ENCODE measurements around the gene HERC6. TPM values are rescaled to one million over a fixed set of nuclear protein-coding genes. Genes with fewer than 3 reads are reported as not detected.
"Not testable (repeated sequence)": the region's sequence is repeated elsewhere in the genome, so short reads cannot be mapped to it uniquely, and the experiment has no call there.

The HERC6 gene
- polyA plus RNA-seq, 1 donor from 2014 or later = 10.2 TPM

DNA sequence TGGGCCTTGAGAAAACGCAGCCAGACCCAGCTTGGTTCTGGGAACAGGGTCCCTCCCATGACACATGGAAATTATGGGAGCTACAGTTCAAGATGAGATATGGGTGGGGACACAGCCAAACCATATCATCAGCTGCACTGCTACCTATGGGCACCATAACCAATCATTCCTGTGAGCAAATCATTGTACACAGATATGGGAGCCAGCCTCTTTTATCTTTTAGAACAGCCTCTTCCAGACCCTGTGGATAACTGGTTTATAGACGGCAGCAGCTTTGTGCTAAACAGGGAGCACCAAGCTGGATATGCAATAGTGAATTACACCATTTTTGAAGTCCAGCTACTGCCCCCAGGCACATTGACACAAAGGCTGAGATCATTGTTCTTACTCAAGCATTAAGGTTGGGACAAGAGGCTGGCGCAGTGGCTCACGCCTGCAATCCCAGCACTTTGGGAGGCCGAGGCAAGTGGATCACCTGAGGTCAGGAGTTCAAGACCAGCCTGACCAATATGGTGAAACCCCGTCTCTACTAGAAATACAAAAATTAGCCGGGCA, 69.6 kb downstream of the HERC6 start:
- H3K9me3 Mint-ChIP-seq, H3K27ac Mint-ChIP-seq, H3K36me3 Mint-ChIP-seq, H3K4me3 Mint-ChIP-seq, H3K4me1 Mint-ChIP-seq, H3K27me3 Mint-ChIP-seq: not testable (repeated sequence)

DNA sequence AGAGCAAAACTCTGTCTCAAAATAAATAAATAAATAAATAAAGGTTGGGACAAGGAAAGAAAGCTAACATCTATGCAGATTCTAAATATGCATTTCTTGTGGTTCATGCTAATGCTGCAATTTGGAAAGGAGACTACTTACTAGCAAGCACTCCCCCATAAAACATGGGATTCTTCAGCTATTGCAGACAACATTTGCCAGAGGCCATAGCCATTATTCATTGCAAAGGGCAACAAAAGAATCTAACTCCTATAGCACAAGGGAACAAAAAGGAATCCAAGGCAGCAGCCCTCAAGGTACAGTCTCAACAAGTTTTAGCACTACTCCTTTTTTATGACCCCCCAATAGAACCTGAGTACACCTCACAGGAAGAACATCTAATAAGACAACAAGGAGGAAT, 70.2 kb downstream of the HERC6 start:
- Mint-ChIP-seq H3K27me3 (no peaks in the 10 kb centered on the region), H3K4me1 (peaks cover 3 to 4% (median 4%) of the 10 kb centered on the region in 3 donors), H3K4me3 (no peak overlapping the region), H3K9me3 (peaks cover 0 to 2% (median 0%) of the 10 kb centered on the region in 3 donors), H3K36me3 (no peaks in the 10 kb centered on the region), H3K27ac (no peak overlapping the region)

DNA sequence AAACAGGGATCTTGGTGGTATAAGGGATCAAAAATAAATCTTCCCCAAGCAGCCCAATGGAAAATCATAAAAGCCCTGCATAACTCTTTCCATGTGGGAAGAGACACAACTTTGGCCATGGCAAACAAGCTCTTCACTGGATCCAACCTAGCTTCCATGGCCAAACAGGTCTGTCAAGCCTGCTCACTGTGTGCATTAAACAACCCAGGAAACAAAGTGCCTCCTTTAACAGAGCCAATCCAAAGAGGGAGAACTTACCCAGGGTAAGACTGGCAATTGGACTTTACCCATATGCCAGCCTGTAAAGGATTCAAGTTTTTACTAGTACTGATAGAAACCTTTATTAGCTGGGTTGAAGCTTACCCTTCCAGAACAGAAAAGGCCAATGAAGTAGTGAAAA, 70.6 kb downstream of the HERC6 start:
- Mint-ChIP-seq H3K36me3 (no peaks in the 10 kb centered on the region), H3K9me3 (peaks cover 0 to 2% (median 0%) of the 10 kb centered on the region in 3 donors), H3K4me1 (peaks cover 3 to 4% (median 4%) of the 10 kb centered on the region in 3 donors), H3K4me3 (no peak overlapping the region), H3K27me3 (no peaks in the 10 kb centered on the region), H3K27ac (peak overlapping the region in 1 of 3 donors; percentile 16)

DNA sequence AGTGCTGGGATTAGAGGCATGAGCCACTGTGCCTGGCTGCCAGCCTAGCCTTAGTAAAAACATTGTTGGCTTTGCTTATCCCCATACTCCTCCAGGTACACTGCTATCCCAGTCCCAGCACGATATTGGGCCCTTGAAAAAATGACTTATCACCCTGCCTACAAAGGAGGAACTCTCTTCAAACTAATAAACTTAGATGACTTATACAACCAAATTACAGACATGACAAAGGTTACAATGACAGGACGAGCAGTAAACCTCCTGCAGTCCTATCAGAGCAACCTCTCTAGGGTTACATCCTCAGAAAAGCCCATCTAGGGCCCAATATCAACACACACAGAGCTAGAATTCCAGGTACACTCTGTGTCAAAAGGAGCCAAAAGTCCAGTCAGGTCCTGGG, 72.6 kb downstream of the HERC6 start:
- peaks cover 0 to 2% (median 0%) of the 10 kb centered on the region in 3 donors for H3K9me3 Mint-ChIP-seq
- H3K4me1 Mint-ChIP-seq = peaks cover 4 to 11% (median 10%) of the 10 kb centered on the region in 3 donors
- no peak overlapping the region for H3K4me3 Mint-ChIP-seq
- H3K27ac Mint-ChIP-seq = no peak overlapping the region
- peaks cover 1% of the 10 kb centered on the region for H3K36me3 Mint-ChIP-seq
- no peaks in the 10 kb centered on the region for H3K27me3 Mint-ChIP-seq

DNA sequence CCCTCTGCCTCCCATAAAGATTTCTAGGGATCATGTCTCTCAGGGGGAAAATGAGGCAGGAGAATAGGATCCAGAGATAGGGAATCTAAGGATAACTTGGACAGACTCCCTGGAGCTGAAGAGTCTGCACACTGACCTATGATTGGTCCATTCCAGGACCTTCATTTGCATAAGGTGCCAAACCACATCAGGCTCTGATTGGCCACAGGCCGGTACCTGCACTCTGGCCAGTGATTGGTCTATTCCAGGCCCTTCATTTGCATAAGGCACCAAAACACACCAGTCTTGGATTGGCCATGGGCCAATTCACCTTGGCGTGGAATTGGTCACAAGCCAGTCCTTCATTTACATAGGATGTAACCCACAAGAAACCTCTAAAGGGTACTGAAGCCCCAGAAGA, 74.3 kb downstream of the HERC6 start:
- peaks cover 3% of the 10 kb centered on the region for H3K36me3 Mint-ChIP-seq
- peaks cover 0 to 2% (median 0%) of the 10 kb centered on the region in 3 donors for H3K9me3 Mint-ChIP-seq
- H3K4me1 Mint-ChIP-seq = peaks cover 12 to 15% (median 13%) of the 10 kb centered on the region in 3 donors
- H3K27me3 Mint-ChIP-seq = peaks cover 1% of the 10 kb centered on the region
- H3K4me3 Mint-ChIP-seq = peak overlapping the region in 1 of 4 donors; percentile 18
- H3K27ac Mint-ChIP-seq = no peak overlapping the region

DNA sequence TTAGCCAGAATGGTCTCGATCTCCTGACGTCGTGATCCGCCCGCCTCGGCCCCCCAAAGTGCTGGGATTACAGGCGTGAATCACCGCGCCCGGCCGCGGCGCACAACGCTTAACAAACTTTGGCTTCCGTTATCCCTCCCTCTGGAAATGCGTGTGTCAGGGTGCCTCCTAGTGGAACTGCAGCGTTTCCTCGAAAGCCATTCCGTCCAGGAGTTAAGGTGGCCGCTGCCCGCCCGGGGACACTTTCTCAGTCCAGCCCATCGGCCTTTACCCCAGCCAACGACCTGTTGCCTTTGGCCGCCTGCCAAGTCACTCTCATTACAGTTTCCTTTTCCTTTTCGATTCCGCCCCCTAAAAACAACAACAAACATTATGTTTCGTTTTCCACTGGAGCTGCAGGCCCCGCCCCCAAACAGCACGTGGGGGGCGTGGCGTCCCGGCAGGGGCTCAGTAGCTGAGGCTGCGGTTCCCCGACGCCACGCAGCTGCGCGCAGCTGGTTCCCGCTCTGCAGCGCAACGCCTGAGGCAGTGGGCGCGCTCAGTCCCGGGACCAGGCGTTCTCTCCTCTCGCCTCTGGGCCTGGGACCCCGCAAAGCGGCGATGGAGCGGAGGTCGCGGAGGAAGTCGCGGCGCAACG, 78.1 kb downstream of the HERC6 start, which contains the start of gene HERC5:
Gene HERC5 (plus strand): TSS at position 450 of the 637 bp plus-strand sequence. CDS start 151 bp downstream, at position 601.
- H3K9me3 Mint-ChIP-seq = peaks cover 0 to 2% (median 0%) of the 10 kb centered on the region in 3 donors
- peaks cover 3% of the 10 kb centered on the region for H3K36me3 Mint-ChIP-seq
- peaks cover 15 to 21% (median 20%) of the 10 kb centered on the region in 3 donors for H3K4me1 Mint-ChIP-seq
- peak within 1 kb of the TSS; percentile 79 to 99 (median 96) for H3K27ac Mint-ChIP-seq
- H3K27me3 Mint-ChIP-seq = peaks cover 1% of the 10 kb centered on the region
- H3K4me3 Mint-ChIP-seq = peak within 1 kb of the TSS; percentile 90 to 100 (median 100)

DNA sequence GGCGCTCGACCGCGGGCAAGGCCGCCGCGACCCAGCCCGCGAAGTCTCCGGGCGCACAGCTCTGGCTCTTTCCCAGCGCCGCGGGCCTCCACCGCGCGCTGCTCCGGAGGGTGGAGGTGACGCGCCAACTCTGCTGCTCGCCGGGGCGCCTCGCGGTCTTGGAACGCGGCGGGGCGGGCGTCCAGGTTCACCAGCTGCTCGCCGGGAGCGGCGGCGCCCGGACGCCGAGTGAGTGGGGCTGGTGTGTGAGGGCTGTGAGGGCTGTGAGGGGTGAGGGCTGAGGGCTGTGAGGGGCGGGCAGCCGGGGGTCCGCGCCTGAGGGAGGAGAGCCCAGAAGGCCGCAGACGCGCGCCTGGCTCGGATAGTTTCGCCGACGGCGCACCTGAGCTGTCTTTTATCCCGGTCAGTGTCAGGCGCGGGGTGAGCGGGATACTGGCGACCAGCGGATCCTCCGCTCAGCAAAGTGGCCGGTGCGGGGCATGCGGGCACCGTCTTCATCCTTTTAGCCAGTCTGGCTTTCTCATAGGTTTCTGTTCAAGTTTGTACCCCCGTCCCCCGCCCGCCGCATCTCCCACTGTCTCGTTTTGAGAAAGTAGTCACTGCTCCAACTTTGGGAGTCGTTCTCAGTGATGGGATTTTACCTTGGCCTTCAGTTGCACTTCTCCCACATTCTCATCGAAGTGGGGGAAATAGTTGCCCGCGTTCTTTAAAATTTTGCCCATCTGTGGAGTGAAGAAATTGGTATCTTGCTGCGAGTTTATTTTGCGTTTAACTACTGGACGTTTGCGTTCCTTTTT, 78.9 kb downstream of the HERC6 start:
- peak overlapping the region; percentile 90 to 100 (median 100) for H3K4me3 Mint-ChIP-seq

DNA sequence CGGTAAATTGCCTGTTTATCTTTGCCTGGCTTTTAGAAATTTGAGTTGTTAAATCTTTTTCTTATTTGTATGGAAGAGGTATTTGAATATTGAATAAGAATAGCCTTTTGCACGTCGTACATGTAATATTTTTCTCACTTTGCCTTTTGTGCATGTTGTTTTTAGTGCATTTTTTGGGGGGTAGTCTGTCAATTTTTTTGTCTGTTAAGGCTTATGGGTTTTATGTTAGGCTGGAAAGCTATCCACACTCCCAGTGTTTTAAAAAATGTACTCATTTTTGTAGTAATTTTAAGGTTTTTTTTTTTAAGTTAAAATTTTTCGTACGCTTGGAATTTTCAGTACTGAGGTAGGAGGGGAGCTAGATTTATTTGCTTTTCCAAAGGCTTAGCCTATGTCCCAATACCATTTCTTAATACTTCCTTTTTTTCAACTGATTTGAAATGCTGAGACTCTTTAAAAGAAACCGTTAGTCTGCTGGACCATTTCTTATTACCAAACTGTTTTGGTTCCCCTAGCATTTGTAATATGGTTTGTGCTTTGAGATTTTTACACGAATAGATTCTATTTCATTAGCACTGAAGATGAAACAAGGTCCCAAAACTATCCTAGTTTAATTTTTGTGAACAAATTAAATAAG, 79.6 kb downstream of the HERC6 start:
- Mint-ChIP-seq H3K4me1 (peaks cover 12 to 20% (median 16%) of the 10 kb centered on the region in 3 donors), H3K9me3 (peaks cover 0 to 2% (median 0%) of the 10 kb centered on the region in 3 donors), H3K36me3 (peaks cover 3% of the 10 kb centered on the region), H3K27ac (peak overlapping the region; percentile 59 to 96 (median 79)), H3K4me3 (peak overlapping the region; percentile 90 to 100 (median 96)), H3K27me3 (peaks cover 1% of the 10 kb centered on the region)

More for the DNA sequence above, 78.9 kb downstream of the HERC6 start:
- Mint-ChIP-seq H3K9me3 (peaks cover 0 to 2% (median 0%) of the 10 kb centered on the region in 3 donors), H3K27me3 (peaks cover 1% of the 10 kb centered on the region), H3K27ac (peak overlapping the region; percentile 59 to 96 (median 79)), H3K36me3 (peaks cover 3% of the 10 kb centered on the region), H3K4me1 (peaks cover 12 to 20% (median 16%) of the 10 kb centered on the region in 3 donors)

DNA sequence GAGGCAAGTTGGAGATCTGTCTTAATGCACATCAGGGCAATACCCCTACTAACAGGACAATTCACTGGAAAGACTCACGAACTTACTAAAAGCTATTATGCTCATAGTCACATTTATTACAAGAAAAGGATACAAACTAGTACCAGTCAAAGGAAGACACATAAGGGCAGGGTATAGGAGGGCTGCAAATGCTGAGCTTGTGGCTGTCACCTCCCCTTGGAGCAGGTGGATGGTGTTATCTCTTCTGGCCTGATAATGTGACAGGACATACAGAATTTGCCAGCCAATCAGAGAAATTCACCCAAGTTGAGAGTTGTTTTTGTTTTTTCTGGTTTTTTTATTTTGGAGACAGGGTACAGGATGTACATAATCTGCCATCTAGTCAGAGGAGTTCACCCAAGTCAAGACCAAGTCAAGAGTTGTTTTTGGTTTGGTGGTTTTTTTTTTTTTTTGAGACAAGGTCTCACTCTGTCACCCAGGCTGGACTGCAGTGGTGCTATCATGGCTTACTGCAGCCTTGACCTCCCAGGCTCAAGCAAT, 87.1 kb downstream of the HERC6 start:
- Mint-ChIP-seq H3K27ac (no peak overlapping the region), H3K36me3 (peaks cover 12% of the 10 kb centered on the region), H3K4me3 (no peak overlapping the region)

DNA sequence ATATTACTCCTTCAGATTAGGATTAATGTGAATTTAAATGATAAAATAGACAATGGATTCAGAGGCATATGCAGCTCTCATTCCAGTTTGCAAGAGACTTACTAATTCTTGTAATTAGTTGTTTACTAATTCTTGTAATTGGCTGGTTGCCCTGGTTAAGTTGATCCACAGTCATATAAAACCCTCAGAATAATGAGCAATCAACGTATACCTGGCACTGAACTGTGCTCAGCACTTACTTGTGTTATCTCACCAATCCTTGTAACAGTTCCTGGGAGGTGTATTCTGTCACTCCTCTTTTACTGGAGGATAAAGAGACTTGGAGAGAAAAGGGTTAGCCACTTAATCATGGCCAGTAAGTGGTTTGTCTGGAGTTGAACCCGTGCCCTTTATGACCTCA, 88.7 kb downstream of the HERC6 start:
- Mint-ChIP-seq H3K4me3 (no peak overlapping the region), H3K9me3 (no peaks in the 10 kb centered on the region), H3K4me1 (peaks cover 0 to 1% (median 0%) of the 10 kb centered on the region in 3 donors), H3K27me3 (no peaks in the 10 kb centered on the region), H3K36me3 (peaks cover 12% of the 10 kb centered on the region), H3K27ac (no peak overlapping the region)

More for the DNA sequence above, 87.1 kb downstream of the HERC6 start:
- no peaks in the 10 kb centered on the region for H3K9me3 Mint-ChIP-seq
- no peaks in the 10 kb centered on the region for H3K27me3 Mint-ChIP-seq
- H3K4me1 Mint-ChIP-seq = no peaks in the 10 kb centered on the region

DNA sequence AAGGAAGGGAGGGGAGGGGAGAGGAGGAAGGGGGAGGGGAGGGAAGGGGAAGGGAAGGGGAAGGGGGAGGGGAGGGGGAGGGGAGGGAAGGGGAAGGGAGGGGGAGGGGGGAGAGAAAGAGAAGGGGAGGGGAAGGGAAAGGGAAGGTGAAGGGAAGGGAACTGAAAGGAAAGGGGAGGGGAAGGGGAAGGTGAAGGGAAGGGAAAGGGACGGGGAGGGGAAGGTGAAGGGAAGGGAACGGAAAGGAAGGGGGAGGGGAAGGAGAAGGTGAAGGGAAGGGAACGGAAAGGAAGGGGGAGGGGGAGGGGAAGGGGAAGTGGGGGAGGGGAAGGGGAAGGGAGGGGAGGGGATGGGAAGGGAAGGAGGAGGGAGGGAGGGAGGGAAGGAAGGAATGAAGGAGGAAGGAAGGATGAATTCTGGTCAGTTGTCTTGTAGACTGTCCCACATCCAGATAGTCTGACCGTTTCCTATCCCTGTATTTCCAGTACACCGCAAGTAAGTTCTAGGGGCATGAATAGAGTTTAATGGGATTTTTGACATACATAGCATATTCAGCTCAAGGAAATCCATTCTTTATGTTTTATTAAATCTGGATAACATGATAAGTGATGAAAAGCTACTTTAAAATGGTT, 98.7 kb downstream of the HERC6 start:
- H3K36me3 Mint-ChIP-seq = peaks cover 18% of the 10 kb centered on the region
- no peaks in the 10 kb centered on the region for H3K27me3 Mint-ChIP-seq
- H3K27ac Mint-ChIP-seq = no peak overlapping the region

DNA sequence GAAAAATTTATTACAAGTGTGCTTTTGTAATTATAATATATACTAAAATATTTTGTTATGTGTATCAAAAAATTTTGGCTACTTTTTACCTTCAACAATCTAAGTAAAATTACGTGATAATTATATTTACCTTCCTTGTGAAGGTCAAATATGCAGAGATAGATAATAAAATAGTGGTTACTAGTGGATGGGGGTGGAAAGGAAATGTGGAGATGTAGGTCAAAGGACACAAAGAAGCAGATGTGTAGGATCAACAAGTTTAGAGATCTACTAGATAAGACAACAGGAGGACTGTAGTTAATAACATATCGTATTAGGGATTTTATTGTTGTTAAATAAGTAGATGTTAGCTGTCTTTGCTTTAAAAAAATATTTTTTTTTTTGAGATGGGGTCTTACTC, 99.6 kb downstream of the HERC6 start:
- H3K27ac Mint-ChIP-seq = no peak overlapping the region
- H3K9me3 Mint-ChIP-seq = no peaks in the 10 kb centered on the region
- H3K36me3 Mint-ChIP-seq = peaks cover 15% of the 10 kb centered on the region
- no peak overlapping the region for H3K4me3 Mint-ChIP-seq
- H3K27me3 Mint-ChIP-seq = no peaks in the 10 kb centered on the region
- H3K4me1 Mint-ChIP-seq = no peaks in the 10 kb centered on the region

More for the DNA sequence above, 98.7 kb downstream of the HERC6 start:
- no peak overlapping the region for H3K4me3 Mint-ChIP-seq
- H3K4me1 Mint-ChIP-seq = peaks cover 0 to 3% (median 0%) of the 10 kb centered on the region in 3 donors
- no peaks in the 10 kb centered on the region for H3K9me3 Mint-ChIP-seq

DNA sequence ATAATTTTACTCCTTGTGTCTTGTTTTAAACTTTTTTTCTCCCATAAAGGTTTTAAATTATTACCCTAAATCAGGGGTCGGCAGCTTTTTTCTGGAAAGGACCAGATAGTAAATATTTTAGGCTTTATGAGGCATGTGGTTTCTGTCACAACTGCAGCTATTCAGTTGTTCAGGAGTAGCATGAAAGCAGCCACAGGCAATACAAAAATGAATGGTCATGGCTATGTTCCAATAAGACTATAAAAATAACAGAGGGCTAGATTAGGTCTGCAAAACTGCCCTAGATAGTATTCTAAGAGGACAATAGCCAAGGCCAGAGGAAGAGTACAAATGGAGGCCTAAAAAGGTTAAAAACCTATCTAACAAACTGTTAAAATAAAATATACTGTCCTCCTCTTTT, 102.9 kb downstream of the HERC6 start:
- Mint-ChIP-seq H3K4me3 (no peak overlapping the region), H3K27ac (no peak overlapping the region), H3K4me1 (no peaks in the 10 kb centered on the region), H3K9me3 (peaks cover 0 to 1% (median 0%) of the 10 kb centered on the region in 3 donors), H3K36me3 (peaks cover 10% of the 10 kb centered on the region), H3K27me3 (no peaks in the 10 kb centered on the region)

DNA sequence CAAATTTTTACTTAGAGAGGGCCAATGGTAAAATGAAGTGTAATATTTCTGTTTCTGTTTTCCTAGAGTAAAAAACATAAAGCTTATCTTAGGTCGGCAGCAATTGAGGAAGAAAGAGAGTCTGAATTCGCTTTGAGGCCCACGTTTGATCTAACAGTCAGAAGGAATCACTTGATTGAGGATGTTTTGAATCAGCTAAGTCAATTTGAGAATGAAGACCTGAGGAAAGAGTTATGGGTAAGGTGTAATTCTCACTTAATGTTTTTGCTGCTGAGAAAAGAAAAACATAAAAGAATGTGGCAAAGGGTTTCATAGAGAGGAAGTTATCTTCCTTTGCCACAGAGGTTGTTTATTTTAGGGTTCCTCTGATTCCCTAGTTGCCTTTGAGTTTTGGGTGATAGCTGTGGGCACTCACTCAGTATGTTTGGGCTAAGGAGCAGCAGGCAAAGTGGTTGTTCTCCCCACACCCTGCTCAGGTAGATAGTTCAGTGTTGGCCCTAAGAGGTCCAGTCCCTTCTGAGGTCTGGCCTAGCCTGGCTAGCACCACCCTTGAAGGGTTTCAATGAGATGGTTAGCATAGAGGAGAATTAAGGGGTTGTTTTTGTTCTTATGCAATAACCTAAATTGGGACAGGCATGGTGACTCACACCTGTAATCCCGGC, 110.6 kb downstream of the HERC6 start:
- peak overlapping the region in 2 of 3 donors; percentile 39 to 47 for H3K27ac Mint-ChIP-seq
- H3K4me3 Mint-ChIP-seq = no peak overlapping the region
- H3K27me3 Mint-ChIP-seq = no peaks in the 10 kb centered on the region
- H3K4me1 Mint-ChIP-seq = no peaks in the 10 kb centered on the region
- H3K36me3 Mint-ChIP-seq = peaks cover 17% of the 10 kb centered on the region
- no peaks in the 10 kb centered on the region for H3K9me3 Mint-ChIP-seq

Measured in IgD-negative memory B cell (primary cell).